ENCODE data around the gene MCU. TPM values are rescaled to one million over a fixed set of nuclear protein-coding genes. Genes with fewer than 3 reads are reported as not detected.

Gene MCU
- total and polyA plus RNA-seq, 2 of the 8 experiments (the other 6 are each of a cell fraction or from before 2014, with no cell fraction given): 51.6 to 62.2 TPM

DNA sequence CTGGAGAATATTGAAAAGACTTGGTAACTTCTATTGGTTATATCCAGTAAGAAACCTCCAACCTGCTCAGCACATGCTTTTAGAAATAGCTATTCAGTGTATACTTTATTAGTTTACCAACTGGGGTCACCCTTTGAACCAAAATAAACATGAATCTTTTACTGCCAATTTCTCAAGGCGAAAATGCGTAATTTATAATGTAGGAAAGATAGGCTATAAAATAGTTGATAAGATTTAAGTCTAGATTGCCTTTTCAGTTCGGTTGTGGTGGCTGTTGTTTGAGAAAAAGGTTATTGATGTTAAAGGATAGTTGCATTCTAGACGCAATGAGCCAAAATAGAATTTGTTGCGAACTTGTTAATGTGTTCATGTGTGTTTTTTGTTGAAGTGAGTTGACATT lies 119.0 kb downstream of the MCU start:
- no peak overlapping the region for H4K8ac ChIP-seq (ENCODE audit: extremely low read depth, insufficient read depth, low read length)
- no peak overlapping the region for H4K91ac ChIP-seq (replicated peaks; ENCODE audit: insufficient read length, low read length)
- H3K18ac ChIP-seq (ENCODE audit: extremely low read depth, low read length): no peak overlapping the region
- no peak overlapping the region for H3K14ac ChIP-seq (ENCODE audit: insufficient read length)
- H4K20me1 ChIP-seq (replicated peaks in 1 of 2; ENCODE audit: control insufficient read depth in 1 of 2, insufficient read depth in 2 of 2, low read length in 2 of 2): peaks cover 0 to 3% of the 10 kb centered on the region in 2 experiments
- H2BK12ac ChIP-seq (ENCODE audit: low read depth, low read length): no peak overlapping the region
- no peak overlapping the region for H2AK5ac ChIP-seq (ENCODE audit: low read depth, low read length)
- H3K27me3 ChIP-seq (replicated peaks in 1 of 4; ENCODE audit: control insufficient read depth in 3 of 4, extremely low read depth in 1 of 4, insufficient read depth in 3 of 4, low read length in 3 of 4): no peaks in the 10 kb centered on the region
- no peaks in the 10 kb centered on the region for H3K36me3 ChIP-seq (ENCODE audit: control insufficient read depth in 2 of 4, insufficient read depth in 4 of 4, low read length in 3 of 4)
- H3K27ac ChIP-seq (ENCODE audit: low read depth, low read length): no peak overlapping the region
- peaks cover 0 to 13% of the 10 kb centered on the region in 2 experiments; a peak in 2 of 4 replicates for H3K79me2 ChIP-seq (ENCODE audit: control insufficient read depth in 1 of 2, insufficient read depth in 2 of 2, low read length in 2 of 2)
- H2BK5ac ChIP-seq (ENCODE audit: low read depth, low read length): no peak overlapping the region
- H3K4me1 ChIP-seq (replicated peaks in 1 of 4; ENCODE audit: control insufficient read depth in 3 of 4, insufficient read depth in 4 of 4, low read length in 3 of 4): peaks cover 0 to 11% (median 2%) of the 10 kb centered on the region in 4 experiments; a peak in 2 of 7 replicates
- H3K4me2 ChIP-seq (ENCODE audit: insufficient read depth in 1 of 2, low read depth in 2 of 2, low read length in 2 of 2): no peak overlapping the region
- H3K4ac ChIP-seq (replicated peaks; ENCODE audit: insufficient read length, low read depth, low read length): no peak overlapping the region
- CTCF ChIA-PET (ENCODE audit: partially characterized antibody): no interaction called here
- H4K5ac ChIP-seq (ENCODE audit: insufficient read length, low read depth, low read length): no peak overlapping the region
- H2BK120ac ChIP-seq (replicated peaks; ENCODE audit: low read depth, low read length): no peak overlapping the region
- H3K56ac ChIP-seq (replicated peaks; ENCODE audit: insufficient read length, low read depth, low read length): no peak overlapping the region
- no peak overlapping the region for H2BK15ac ChIP-seq (ENCODE audit: low read length)
- FAIRE-seq (no peak), DNase-seq (ENCODE audit: low read depth in 1 of 2, low spot score in 2 of 2) (no peak)
- whole genome bisulfite sequencing, 2 experiments (ENCODE audit: extremely low coverage in 1 of 2, insufficient coverage in 1 of 2, insufficient read length in 1 of 2, insufficient replicate concordance in 2 of 2, low coverage in 1 of 2, low lambda C conversion rate in 2 of 2, missing lambda C conversion rate in 1 of 2): 90% methylated on average over 5 of the region's 5 CpGs; no CpG with 5 or more reads in 1 of the 2 experiments
- H3K79me1 ChIP-seq (ENCODE audit: low read depth, low read length): no peaks in the 10 kb centered on the region
- no peaks in the 10 kb centered on the region for H3K23me2 ChIP-seq (ENCODE audit: low read depth, low read length)
- no peak overlapping the region for H3K9ac ChIP-seq (replicated peaks in 1 of 4; ENCODE audit: extremely low read depth in 1 of 4, low read depth in 3 of 4, low read length in 3 of 4)
- no peak overlapping the region for H3K4me3 ChIP-seq (ENCODE audit: extremely low read depth in 1 of 4, insufficient read depth in 2 of 4, low read depth in 3 of 4, low read length in 4 of 4)
- no peak overlapping the region for H2AFZ ChIP-seq (ENCODE audit: low read length)
- no peaks in the 10 kb centered on the region for H3K9me3 ChIP-seq (ENCODE audit: insufficient read depth in 2 of 2, low read depth in 1 of 2, low read length in 1 of 2)
- POLR2A ChIA-PET (ENCODE audit: partially characterized antibody): no interaction called here
- no peak overlapping the region for H2BK20ac ChIP-seq (ENCODE audit: low read length)
- no peak overlapping the region for H3K23ac ChIP-seq (ENCODE audit: insufficient read length)
- TF ChIP-seq TEAD4 (IDR thresholded peaks at IDR 0.05; ENCODE audit: low read depth, low read length) (no peak), CBX8 (IDR thresholded peaks at IDR 0.05; ENCODE audit: borderline replicate concordance, low read depth, low read length) (no peak), CREB1 (IDR thresholded peaks at IDR 0.05) (no peak), POU5F1 (IDR thresholded peaks at IDR 0.05; ENCODE audit: low read depth, low read length) (no peak), SP1 (IDR thresholded peaks at IDR 0.05; ENCODE audit: low read depth, low read length) (no peak), RFX5 (IDR thresholded peaks at IDR 0.05; ENCODE audit: borderline replicate concordance, low read depth, low read length) (no peak), SAP30 (IDR thresholded peaks at IDR 0.05; ENCODE audit: insufficient read depth, insufficient replicate concordance, low read length) (no peak)
- TF ChIP-seq, protein P1, sequence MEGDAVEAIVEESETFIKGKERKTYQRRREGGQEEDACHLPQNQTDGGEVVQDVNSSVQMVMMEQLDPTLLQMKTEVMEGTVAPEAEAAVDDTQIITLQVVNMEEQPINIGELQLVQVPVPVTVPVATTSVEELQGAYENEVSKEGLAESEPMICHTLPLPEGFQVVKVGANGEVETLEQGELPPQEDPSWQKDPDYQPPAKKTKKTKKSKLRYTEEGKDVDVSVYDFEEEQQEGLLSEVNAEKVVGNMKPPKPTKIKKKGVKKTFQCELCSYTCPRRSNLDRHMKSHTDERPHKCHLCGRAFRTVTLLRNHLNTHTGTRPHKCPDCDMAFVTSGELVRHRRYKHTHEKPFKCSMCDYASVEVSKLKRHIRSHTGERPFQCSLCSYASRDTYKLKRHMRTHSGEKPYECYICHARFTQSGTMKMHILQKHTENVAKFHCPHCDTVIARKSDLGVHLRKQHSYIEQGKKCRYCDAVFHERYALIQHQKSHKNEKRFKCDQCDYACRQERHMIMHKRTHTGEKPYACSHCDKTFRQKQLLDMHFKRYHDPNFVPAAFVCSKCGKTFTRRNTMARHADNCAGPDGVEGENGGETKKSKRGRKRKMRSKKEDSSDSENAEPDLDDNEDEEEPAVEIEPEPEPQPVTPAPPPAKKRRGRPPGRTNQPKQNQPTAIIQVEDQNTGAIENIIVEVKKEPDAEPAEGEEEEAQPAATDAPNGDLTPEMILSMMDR (IDR thresholded peaks at IDR 0.05; ENCODE audit: control extremely low read depth in 1 of 3, insufficient read depth in 1 of 3, low read depth in 1 of 3, low read length in 3 of 3): no peak
